Stimulated activated CD4-positive, alpha-beta T cell treated with anti-CD3 and anti-CD28 coated beads, Interleukin-2, amount 100 ng/mL, for 24 hours (primary cell): Measurements from ENCODE around the gene ADAM20.
"Not testable (repeated sequence)": the region's sequence is repeated elsewhere in the genome, so short reads cannot be mapped to it uniquely, and the experiment has no call there.

Source experiments
- DNase-seq, 2 donors: peaks; one replicate each; pipeline ENCODE4 v3.0.0-alpha.2; 2020

Gene ADAM20

DNA sequence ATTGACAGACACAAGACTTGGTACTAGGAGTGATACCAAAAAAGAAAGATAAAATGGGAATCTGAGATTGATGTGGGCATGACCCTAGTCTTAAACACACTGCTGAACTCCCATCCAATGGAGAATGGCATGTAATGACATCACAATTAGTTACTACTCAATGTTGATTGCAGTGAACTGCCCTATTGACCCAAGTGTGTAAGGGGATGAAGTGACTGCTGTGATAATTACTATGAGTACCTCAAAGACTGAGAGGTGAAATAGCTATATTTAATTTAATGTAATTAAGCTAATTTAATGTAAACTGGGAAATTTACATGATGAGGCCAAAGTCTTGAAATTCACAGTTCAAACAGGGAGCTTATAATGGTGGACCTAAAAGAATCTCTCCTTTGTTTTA, at the start of gene ADAM20:
ADAM20 (minus strand) TSS at position 101 of the 400 bp plus-strand sequence. CDS start 10,247 bp downstream, outside the sequence.
- no peak for DNase-seq

DNA sequence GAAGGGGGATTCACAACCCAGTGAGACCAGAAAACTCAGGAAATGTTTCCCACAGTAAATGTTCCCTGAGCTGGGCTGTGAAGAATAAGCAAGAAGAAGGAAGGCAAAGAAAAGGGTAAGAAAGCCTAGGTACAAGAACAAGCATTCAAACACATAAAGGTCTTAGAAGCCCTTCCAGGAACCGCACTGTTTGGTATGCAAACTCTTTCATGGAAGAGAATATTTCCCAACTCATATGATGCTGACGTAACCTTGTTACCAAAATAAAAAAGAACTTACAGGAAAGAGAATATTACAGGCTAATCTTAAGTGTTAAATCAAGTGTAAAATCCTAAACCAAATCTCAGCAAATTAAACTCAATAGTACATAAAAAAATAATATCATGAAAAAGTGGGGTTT, 42.1 kb upstream of the ADAM20 start:
- no peak for DNase-seq

DNA sequence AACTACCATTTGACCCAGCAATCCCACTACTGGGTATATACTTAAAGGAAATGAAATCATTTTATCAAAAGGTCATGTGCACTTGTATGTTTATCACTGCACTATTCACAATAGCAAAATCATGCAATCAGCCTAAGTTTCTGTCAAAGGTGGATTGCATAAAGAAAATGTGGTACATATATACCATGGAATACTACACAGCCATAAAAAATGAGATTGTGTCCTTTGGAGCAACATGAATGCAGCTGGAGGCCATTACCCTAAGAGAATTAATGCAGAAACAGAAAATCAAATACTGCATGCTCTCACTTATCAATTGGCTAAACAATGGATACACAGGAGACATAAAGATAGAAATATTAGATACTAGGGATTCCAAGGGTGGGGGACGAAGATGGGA, 38.2 kb upstream of the ADAM20 start:
- no peak for DNase-seq

DNA sequence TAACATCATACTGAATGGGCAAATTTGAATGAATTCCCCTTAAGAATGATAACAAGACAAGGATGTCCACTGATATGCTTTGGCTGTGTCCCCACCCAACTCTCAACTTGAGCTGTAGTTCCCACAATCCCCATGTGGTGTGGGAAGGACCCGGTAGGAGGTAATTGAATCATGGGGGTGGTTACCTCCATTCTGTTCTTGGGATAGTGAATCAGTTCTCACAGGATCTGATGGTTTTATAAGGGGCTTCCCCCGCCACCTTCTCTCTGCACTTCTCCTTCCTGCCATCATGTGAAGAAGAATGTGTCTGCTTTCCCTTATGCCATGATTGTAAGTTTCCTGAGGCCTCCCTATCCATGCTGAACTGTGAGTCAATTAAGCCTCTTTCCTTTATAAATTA, 36.3 kb upstream of the ADAM20 start:
- no peak for DNase-seq

DNA sequence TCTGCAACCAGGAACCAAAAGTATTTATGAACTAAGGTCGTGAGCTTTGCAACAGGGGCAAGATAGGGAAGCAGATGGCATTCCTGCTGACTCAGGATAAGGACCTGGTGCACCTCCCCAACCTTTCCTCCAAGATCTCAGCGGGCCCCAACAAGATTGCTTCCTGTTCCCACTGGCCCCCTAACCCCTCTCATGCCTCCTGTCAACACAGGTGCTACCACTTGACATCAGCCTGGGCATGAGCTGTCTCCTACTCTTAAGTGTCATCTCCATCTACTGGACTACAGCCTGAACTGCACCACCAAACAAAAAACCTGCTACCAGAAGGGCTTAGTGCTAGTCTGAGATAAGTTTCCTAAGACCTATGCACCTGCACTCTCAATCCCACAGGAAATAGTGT, 33.0 kb upstream of the ADAM20 start:
- DNase-seq: peak in 1 of 2 donors; percentile 17

DNA sequence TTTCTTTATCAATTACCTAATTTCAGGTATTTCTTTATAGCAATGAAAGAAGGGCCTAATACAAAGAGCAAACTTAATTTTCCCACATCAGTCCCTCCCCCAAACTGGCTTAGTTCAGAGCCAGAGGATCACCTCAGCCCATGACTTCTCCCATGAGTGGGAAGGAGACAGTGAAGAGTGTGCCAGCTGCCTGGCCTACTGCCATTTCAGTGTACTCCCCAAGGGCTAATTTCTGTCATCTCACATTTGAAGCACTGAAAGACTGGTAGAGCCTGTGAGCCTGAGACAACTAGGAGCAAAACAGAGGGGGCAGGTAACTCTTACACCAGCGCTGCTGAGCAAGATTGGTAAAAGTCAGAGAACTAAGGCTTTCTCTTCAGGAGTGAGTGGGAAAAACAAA, 29.1 kb upstream of the ADAM20 start:
- DNase-seq: no peak

DNA sequence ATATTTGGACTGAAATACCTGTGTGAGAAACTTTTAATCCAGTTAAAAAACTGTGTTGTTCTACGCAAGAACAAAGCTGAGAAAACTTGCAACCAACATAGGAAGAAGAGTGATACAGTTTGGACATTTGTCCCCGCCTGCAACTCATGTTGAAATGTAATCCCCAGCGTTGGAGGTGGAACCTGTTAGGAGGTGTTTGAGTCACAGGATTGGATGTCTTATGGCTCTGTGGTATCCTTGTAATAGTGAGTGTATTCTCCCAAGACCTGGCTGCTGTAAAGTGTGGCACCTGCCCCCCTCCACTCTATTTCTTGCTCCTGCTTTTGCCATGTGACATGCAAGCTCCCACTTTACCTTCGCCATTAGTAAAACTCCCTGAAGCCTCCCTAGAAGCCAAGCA, 28.6 kb upstream of the ADAM20 start:
- DNase-seq: no peak

DNA sequence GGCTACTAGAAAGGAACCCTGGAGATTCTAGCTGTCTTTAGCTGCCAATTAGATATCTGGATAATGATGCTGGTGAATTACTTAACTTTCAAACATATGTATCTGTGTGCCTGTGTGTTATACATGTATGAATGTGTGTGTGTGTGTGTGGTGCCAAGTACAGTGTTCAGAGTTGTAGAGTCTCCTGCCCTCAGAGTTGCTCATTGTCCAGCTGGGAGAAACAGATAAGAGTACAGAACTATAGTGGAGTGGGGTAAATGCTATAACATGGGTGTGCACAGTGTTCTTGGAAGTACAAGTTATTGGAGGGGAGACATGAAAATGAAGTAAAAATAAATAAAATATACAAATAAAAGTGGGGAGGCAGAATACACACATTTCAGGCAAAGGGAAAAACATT, 23.6 kb upstream of the ADAM20 start:
- DNase-seq: no peak

DNA sequence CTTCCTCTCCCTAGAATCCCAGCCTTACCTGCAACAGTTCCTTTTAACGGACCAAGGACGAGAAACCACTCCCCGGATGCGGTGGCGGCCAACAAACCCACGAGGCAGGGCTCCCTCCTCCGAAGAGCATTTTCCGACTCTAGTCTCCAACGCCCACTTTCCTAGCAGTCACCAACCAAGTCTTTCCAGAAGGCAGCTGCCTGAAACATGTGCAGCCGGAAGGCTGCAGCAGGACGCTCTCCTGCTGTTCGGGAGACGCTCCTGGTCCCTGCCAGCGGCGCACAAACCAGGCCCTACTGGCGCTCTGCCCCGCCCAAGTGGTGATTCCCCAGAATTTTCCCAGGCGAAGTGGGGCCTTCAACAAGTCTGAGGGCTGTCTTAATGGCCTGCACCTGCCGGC, 21.1 kb upstream of the ADAM20 start:
- DNase-seq: no peak

DNA sequence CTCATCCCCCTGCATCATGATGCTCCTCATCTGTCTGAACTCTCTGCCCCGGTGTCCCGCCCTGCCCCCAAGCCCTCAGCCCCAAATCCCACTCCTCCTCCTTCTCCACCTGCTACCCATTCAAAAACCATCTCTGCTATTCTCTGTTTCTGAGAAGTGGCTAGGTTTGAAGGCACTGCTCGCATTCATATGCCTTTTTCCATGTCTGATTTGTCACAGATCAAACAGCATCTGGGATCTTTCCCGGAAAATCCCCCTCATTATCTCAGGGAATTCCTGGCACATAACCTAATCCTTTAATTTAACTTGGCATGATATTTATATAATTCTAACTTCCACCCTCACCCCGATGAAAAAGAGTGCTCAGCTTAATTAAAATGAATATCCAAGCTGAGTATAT, 3.3 kb upstream of the ADAM20 start:
- DNase-seq: no peak

DNA sequence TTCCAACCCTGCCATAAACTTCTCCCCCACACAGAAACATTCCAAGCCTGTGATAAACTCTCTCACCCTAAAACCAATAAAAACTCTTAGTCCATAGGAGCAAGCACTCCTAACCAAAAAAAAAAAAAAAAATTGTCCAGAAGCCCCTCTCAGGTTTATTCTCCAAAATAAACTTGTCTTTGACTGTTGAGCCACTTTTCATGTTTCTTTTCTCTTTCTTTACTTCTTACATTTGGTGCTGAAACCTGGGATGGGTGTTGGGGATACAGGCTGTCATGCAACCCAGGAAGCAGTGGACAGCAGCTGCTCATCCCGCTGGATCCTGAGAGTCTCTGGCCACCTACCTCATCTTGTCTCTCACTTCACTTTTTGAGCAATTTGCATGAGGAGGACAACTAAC, 2.0 kb upstream of the ADAM20 start:
- no peak for DNase-seq

DNA sequence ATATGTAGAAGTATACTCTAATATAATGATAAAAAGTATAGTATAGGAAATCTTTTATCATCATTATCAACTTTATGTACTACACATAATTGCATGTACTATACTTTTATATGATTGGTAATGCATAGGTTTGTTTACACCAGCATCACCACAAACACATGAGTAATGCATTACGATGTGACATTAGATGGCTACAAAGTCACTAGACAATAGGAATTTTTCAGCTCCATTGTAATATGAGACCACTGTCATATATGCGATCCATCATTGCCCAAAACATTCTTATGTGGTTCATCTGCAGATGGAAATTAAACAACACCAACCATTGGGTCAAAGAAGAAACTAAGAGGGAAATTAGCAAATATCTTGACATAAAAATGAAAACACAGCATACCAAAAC, 4.4 kb downstream of the ADAM20 start:
- DNase-seq: no peak

DNA sequence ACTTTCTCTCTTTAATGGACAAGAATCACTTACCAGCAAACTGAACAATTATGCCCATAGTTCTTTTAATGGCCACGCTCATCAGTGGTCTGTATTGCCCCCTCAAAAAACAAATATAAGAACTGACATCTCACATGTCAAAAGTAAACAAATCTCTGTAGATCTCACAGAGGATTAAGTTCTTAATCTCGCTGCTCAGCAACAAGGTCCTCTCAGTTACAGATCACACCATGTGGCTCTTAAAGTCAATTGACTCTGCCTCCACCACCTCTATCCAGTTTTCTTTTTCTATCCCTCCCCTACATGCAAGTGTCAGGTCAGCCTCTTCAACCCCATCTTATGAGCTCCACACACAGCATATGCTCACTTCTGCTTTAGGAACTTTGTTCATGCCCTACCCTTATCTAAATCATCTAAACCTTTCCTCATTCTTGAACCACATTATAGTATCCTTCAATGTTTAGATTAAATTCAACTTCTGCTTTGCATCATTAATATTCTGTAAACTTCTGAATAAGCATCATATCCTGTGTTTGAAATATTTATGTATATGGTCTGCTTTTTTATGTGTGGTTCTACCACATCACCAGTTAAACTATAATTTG, 7.2 kb downstream of the ADAM20 start:
- DNase-seq: no peak

DNA sequence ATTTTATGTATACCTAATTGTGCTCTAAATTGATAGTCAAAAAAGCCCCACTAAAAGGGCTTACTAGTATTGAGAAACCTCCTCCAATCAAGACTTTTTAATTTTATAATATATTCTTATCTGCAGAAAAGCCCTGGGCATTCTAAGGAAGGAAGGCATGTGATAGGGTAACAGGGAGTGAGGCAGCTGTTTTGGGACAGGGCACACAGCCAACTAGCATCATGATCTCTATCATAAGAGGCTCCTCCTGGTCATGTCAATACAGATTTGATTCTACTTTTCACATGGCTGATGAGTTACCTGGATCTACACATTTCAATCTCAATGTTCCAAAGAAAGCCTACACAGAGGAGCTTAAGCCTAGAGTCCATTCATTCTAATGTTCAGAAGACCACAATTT, 9.1 kb downstream of the ADAM20 start:
- DNase-seq: no peak

DNA sequence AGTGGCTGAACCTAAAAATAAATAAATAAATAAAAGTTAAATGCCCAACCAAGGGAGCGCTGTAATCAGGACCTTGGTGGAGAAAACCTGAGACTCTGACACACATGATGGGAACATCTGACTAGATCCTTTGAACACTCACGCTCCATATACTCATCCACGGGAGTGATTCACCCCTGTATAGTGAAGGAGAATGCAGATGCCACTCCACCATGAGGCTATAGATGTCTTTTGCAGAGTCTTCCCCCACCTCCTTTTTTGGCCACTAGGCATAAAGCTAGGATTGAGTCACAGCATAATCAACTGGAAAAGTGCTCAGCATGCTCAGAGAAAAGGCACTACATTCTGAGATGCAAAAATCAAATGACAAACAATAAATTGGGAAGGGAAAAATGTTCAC, 19.0 kb downstream of the ADAM20 start:
- no peak for DNase-seq

DNA sequence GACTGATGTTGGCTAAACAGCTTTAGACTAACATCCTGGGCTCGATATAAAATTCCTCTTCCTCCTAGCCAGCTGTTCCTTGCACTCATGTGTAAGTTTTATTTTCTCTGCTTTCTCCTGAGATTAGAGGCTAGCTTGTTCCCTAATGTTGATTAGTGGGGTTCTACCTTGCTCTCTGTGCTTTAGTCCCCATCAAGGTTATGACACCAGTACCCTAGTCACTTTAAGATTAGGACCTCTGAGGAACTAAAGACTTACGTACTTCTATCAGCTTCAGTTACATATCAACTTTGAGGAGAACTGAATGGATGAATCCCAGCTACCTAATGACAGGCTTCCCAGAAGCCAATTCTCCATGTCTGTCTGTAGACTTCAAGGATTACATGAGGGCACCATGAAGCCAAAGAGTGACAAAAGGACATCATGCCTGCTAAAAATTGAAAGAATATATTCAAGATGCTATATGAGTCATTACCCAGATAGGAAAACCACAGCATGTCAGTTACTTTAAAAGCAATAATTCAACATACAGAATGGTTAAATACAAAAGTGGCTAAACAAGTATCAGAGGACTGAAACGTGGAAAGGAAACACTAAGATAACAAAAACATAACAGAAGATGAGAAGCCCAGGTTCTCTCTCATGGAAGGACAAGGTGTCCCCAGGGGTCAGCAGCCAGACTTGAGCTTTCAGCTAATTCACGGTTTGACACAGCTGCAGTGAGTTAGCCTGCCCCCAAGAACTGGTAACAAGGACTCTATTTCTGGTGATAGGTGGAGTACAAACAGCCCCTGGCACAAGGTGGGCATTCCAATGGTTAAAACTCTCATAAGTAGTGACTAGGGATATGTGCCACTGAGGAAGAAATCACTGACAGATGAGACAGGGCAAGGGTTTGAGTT, 20.4 kb downstream of the ADAM20 start:
- DNase-seq: no peak

DNA sequence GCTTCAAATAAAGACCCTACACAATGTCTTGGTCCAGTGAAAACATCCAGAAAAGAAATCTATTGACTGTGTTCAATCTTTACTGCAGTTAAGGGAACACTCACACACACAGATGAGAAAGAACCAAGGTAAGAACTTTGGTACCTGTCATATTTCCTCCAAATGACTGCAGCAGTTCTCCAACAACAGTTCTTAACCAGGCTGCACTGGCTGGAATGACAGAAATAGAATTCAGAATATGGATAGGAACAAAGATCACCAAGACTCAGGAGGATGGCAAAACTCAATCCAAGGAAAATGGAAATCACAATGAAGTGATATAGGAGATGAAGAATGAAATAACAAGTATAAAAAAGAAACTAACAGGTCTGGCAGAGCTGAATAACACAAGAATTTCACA, 36.6 kb downstream of the ADAM20 start:
- DNase-seq: no peak

DNA sequence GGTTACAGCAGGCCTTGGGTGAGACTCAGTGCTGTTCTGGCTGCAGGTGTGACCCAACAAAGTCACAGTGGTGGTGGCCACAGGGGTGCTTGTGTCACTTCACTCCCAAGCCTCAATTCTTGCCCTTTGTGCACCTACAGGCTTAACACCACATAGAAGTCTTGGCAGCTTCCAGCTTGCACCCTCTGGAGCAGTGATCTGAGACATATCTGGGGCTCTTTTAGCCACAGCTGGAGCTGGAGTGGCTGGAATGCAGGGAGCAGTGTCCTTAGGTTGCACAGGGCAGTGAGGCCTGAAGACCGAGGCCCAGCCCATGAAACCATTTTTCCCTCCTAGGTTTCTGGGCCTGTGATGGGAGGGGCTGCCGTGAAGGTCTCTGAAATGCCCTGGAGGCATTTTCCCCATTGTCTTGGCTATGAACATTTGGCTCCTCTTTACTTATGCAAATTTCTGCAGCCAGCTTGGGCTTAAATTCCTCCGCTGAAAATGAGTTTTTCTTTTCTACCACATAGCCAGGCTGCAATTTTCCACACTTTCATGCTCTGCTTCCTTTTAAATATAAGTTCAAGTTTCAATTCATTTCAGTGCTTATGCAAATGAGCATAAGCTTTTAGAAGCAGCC, 45.1 kb downstream of the ADAM20 start:
- DNase-seq: no peak

DNA sequence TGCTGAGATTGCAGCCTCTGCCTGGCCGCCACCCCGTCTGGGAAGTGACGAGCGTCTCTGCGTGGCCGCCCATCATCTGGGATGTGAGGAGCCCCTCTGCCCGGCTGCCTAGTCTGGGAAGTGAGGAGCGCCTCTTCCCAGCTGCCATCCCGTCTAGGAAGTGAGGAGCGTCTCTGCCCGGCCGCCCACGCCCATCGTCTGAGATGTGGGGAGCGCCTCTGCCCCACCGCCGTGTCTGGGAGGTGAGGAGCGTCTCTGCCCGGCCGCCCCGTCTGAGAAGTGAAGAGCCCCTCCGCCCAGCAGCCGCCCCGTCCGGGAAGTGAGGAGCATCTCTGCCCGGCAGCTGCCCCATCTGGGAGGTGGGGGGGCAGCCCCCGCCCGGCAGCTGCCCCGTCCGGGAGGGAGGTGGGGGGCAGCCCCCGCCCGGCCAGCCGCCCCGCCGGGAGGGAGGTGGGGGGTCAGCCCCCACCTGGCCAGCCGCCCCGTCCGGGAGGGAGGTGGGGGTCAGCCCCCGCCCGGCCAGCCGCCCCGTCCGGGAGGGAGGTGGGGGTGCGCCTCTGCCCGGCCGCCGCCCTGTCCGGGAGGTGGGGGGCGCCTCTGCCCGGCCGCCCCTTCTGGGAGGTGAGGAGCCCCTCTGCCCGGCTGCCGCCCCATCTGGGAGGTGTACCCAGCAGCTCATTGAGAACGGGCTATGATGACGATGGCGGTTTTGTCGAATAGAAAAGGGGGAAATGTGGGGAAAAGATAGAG, 57.3 kb downstream of the ADAM20 start:
- not testable (repeated sequence) for DNase-seq

DNA sequence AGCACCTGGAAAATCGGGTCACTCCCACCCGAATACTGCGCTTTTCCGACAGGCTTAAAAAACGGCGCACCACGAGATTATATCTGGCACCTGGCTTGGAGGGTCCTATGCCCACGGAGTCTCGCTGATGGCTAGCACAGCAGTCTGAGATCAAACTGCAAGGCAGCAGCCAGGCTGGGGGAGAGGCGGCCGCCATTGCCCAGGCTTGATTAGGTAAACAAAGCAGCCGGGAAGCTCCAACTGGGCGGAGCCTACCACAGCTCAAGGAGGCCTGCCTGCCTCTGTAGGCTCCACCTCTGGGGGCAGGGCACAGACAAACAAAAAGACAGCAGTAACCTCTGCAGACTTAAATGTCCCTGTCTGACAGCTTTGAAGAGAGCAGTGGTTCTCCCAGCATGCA, 59.3 kb downstream of the ADAM20 start:
- not testable (repeated sequence) for DNase-seq

DNA sequence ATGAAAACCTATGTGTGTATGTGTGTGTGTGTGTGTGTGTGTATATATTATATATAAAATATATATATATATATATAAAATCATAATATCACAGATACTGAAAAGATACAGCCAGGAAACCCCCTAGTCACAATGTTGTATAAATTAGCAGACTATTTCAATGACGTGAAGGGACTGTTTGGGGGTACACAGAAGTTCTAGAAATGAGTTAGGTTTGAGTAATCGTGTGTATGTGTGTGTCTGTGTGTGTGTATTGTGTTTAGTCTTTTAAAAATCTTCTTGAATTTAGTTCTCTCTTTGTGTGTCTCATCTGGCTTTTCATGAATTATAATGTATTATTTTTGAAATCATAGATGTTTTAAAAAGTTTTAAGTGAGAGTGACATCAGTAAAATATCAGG, 61.0 kb downstream of the ADAM20 start:
- no peak for DNase-seq
